22Rv1 (cell line): Measurements from ENCODE around the gene HEATR1.

ENCODE experiments used
- CTCF ChIP-seq: fragments of 450-650 bp; IDR thresholded peaks from 2 replicates; pipeline ENCODE4 v1.5.1; 2017; ENCODE audit warnings: mild to moderate bottlenecking
- ZFX ChIP-seq: fragments of 450-650 bp; IDR thresholded peaks from 2 replicates; pipeline ENCODE4 v1.6.1; 2017; ENCODE audit warnings: antibody characterized with exemption, borderline replicate concordance

GRCh38 chr1:236540813-236541465 lies 63.4 kb downstream of the HEATR1 start:
- TF ChIP-seq ZFX: no peak
- TF ChIP-seq CTCF: no peak
